Embryonic facial prominence (tissue), 1 donor: ENCODE measurements around the gene CNKSR1.
A peak's percentile ranks its signal among the peaks of the same experiment; 100 is the strongest.
"Not testable (repeated sequence)": the region's sequence is repeated elsewhere in the genome, so short reads cannot be mapped to it uniquely, and the experiment has no call there.

Source experiments
- DNase-seq: peaks from one replicate; pipeline ENCODE4 v3.0.0-alpha.2; 2016; ENCODE audit errors: extremely low spot score

The CNKSR1 gene

DNA sequence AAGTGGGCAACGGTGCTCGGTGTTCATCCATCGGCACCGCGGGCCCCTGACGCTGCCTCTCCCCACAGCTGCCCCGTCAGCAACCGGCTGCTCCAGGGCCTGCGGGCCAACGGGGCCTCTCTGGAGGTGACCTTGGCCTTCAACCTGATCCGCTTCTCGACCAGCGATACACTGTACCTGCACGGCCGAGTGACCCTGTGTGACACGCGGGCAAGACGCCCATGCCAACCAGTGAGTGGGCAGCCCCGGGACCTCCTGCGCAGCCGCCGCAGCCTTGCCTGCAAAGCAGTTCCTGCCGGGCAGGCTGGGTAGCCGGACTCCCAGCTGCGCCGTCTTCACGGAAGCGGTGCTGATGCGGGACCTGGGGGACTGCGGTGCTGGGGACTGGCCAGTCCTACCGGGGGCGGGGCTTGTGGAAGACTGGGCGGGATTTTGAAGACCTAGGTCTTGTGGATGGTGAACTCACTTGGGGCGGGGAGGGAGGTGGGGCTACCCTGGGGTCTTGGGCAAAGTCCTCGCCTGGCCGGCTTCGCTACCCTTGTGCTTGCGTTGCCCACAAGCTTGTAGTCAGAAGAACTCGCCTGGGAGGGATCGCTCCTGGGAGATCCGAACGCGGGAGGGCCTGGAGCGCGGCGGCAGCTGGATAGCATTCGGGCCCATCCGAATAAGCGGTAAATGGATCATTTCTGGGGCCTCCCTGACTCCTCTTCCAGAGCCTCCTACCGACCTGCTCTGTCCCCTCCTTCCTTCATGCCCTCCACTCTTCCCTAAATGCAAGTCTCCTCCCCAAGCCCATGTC, 47.9 kb downstream of the CNKSR1 start:
- no peak for DNase-seq

DNA sequence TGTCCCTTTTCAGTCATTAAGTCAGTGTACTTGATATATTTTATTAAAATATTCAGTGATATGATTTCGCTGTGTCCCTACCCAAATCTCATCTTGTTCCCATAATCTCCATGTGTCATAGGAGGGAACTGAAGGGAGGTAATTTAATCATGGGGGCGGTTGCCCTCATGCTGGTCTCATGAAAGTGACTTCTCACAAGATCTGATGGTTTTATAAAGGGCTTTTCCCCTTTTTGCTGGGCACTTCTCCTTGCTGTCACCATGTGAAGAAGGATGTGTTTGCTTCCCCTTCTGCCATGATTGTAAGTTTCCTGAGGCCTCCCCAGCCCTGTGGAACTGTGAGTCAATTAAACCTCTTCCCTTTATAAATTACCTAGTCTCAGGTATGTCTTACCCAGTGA, 53.4 kb downstream of the CNKSR1 start:
- not testable (repeated sequence) for DNase-seq

DNA sequence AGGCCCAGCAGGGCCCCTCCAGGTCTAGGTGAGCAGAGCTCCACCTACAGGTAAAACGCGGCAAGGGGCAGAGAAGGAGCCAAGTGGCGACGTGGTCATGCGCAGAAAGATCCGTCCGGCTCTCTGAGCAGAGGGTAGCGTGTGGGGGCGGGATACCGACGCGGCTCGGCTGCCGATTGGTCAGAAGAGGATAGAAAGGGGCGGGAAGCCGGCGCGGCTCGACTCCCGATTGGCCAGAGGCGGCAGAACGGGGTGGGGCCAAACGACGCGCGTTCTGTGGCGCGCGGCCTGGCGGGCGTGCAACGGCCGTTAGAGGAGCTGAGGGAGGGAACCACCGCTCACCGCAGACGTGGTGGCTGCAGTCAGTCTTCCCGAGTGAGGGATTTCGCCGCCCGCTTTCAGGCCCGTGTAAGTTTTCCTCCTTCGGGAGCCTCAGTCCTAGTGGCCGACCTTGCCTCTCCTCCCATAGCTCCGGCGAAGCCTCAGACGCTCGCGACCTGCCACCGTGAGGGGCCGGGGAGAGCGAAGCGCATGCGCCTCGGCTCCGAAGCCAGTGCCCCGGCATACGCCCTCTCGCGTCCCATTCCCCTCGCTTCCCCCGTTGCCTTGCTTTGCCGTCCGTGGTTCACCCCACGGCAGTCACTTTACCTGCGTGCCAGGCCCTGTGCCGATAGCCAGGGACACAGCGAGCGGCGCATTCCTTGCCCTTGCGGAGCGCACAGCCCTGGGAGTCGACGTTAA, 56.8 kb downstream of the CNKSR1 start, which contains the start of gene CEP85:
Gene CEP85, plus strand, starts transcription at position 298 of the 741 bp plus-strand sequence. CDS start 5,584 bp downstream, outside the sequence.
- DNase-seq, result peak; percentile 97

- no peak for DNase-seq
These were observed 57.5 kb downstream of the CNKSR1 start for GRCh38 chr1:26234644-26235370.

GRCh38 chr1:26237230-26237966, 60.1 kb downstream of the CNKSR1 start:
- no peak for DNase-seq
